HG02884 (cell line): ENCODE measurements around the gene OGT.

ENCODE experiments used
- ATAC-seq: cut with Tn5 transposase; IDR thresholded peaks from one replicate; pipeline ENCODE4 v1.9.1; 2021; ENCODE audit warnings: mild to moderate bottlenecking, moderate library complexity; ENCODE audit not compliant: unreplicated experiment

Gene OGT

DNA sequence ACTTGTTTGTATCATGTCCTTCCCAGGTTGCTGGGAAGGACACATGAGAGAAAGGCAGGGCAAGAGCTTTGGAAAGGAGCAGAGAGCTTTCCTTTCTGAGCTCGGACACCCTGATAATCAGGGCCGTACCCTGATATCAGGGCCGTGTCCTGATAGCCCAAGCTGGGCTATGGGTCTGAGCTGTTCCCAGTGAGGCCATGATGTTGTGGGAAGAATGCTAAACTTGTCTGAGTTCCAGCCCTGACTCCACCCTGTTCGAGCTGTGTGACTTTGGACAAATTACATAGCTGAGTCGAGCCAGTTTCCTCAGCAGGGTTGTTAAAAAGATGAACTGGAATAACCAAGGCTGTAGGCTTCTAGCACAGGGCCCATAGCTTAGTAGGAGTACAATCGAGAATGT is 88.7 kb downstream of the OGT start:
- ATAC-seq: no peak

DNA sequence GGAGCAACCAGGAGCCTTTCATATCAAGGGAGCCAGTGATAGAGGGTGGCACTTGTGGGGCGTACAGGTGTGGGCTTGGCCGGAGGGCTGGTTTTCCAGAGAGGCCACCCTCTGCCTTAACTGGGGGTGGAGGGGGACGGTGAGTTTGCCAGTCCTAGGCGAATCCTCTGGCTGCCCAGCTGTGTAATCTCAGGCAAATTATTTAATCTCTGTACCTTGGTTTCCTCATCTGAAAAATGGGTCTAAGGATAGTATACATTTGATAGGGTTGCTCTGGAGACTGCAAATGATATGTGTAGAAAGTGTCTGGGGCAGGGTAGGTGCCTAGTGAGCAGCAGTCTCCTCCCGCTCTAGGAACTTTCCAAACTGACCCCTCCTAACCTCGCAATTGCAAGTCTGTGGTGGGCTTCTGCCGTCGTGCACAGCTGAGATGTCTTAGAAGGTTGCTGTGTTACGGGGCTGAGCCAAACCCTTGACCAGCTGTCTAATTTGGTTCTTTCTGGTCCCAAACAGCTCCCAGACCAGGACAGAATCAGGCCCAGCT is 89.2 kb downstream of the OGT start:
- no peak for ATAC-seq

DNA sequence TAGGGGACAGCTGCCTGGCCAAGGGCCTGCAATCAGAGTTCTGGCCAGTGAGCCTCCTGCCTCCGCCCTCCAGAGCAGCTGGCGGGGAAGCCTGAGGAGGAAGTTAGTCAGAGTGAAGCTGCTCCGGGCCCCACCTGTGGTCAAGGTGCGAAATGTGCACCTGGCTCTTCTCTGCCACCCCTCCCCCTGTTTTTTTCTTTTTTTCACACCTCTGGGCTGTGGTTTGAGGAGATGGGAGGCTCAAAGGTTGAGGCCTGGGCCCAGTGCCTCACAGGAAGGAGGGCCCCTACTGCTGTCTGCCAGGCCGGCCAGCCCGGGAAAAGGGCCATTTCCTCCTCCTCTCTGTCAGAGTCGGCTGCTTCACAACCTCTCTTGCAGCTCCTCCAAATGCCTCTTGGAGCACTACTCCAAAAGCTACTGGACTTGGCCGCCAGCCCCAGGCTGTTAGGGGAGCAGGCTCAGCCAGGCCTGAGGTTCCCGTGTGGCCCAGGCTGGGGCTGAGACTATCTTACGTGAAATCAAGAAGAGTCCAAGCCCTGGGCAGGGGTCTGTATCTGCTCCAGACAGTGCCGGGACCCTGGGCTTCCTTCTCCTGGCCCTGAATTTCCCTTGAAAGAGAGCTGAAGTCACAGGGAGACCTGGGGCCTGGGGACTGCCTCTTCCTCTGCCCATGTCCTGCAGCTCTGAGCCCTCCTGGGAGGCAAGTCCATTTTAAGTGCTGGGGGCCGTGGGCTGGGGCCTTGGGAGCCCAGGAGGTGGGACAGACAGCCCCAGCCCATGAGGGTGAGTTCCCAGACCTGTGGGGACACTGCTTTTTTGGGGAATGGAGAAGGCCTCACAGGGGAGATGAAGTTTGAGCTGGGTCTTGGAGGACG is 89.9 kb downstream of the OGT start:
- ATAC-seq: no peak

DNA sequence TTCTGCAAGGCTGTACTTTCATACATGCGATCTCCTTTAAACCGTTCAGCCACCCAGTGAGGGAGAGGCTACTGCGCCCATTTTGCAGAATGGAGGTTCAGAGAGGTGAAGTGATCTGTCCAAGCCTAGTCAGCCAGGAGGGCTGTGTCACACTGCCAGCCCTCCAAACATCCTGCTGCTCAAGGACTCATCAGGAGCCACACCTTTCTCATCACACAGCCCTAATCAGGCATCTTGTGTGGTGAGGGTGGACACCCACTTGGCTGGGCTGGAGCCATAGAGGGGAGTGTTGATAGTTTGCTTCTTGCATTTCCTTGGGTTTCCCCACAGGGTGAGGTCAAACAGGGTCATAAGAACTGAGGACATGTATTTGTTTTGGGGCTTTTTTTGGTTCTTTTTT is 90.8 kb downstream of the OGT start:
- no peak for ATAC-seq

DNA sequence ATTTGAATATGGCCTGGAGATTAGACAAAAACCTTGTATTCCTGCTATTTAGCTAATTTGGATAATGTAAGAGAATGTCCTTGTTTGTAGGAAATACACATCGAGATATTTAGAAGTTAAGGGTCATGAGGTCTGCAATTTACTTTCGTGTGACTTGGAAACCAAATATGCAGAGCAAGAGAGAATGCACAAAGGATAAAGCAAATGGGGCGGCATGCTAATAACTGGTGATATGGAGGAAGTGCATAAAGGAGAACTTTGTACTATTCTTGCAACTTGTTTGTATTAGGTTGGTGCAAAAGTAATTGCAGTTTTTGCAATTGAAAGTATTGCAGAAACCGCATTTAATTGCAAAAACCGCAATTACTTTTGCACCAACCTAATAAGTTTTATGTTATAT is 92.6 kb downstream of the OGT start:
- no peak for ATAC-seq
